HG03103 (cell line): ENCODE results near the gene POLA1.
"Not testable (repeated sequence)": the region's sequence is repeated elsewhere in the genome, so short reads cannot be mapped to it uniquely, and the experiment has no call there.

ENCODE experiments used
- ATAC-seq: cut with Tn5 transposase; IDR thresholded peaks from one replicate; pipeline ENCODE4 v1.9.1; 2021; ENCODE audit warnings: low read depth; ENCODE audit not compliant: unreplicated experiment

Gene POLA1

DNA sequence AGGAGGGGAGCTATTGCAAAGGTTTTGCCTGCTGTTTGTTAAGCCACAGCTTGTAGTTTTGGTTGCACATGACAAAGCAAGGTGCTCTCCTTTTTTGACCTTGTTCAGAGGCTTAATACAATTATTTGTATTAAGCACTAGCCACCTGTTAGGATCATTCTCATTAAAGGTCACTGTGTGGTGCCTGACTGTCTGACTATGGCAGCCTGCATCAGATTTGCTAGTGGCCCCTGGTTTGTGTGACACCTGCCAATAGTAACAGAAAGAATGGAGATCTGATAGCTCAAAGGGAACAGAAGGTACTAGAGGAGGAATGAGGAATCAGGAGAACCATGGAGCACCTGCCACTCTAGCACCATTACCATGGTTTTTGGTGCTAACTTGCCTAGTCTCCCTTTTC is 102.5 kb downstream of the POLA1 start:
- no peak for ATAC-seq

DNA sequence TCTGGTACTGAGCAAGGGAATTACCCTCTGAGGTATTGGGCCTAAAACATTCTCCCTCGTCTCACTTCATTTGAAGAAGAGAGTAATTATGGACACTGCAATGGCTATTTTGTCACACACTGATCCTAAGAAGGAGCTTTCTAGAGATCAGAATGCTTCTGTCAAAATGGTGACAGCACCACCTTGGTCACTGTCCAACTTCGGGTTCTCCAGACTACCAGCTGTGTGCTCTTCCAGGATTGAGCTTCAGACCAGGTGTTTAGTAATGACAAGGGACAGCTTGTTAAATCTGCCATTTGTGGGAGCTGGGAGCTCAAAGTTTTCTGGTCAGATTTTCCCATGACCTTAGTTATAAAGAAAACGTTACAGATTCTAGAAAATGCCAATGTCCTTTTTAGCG is 105.4 kb downstream of the POLA1 start:
- ATAC-seq: no peak

DNA sequence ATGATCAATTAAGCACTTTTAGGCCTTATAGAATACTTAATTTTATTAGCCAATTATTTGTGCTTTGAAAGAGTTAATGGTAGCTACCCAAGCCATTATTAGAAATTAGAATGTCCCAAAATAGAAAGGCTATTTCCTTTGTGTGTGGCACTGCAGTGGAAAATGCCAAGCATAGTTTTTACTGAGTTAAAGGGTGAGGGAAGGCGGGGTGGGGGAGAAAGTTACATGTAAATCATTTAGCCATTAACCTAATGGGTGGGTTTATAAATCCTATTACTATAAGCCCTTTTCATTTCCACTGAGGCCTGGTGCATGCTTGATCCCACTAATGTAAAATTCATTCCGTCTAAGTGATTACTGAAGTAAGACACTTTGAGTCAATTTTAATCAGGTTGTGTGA is 105.8 kb downstream of the POLA1 start:
- ATAC-seq: no peak

- no peak for ATAC-seq
Observed at GRCh38 chrX:24805201-24805600, 111.5 kb downstream of the POLA1 start.

DNA sequence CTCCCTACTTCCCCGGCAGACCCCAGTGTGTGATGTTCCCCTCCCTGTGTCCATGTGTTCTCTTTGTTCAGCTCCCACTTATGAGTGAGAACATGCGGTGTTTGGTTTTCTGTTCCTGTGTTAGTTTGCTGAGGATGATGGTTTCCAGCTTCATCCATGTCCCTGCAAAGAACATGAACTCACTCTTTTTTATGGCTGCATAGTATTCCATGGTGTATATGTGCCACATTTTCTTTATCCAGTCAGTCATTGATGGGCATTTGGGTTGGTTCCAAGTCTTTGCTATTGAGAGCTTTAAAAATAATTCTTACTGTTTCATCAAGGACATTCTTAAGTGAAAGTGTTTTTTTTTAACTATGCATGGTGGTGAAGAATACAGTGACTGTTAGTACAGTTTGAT is 126.1 kb downstream of the POLA1 start:
- not testable (repeated sequence) for ATAC-seq

DNA sequence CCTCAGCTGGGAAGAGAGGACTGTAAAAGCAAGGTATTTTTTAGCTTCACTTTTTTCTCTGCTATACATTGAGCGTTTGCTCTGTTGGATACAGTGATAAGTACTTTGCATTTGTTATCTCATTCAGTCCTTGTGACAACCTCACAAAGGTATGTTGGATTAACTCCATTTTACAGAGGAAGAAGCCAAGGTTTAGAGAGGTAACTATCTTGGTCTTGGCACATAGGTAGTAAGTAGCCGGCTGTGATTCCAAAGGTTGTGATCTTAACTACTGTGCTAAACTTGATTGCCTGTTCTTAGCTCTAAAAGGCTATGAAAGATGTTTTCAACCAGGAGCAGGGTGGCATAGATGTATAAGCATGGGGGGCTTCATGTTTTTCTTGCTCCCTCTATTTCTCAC is 134.4 kb downstream of the POLA1 start:
- no peak for ATAC-seq

- ATAC-seq: no peak
Observed at GRCh38 chrX:24828600-24828999, 134.9 kb downstream of the POLA1 start.

GRCh38 chrX:24833695-24834094 is 140.0 kb downstream of the POLA1 start:
- no peak for ATAC-seq

GRCh38 chrX:24837966-24838365 is 144.2 kb downstream of the POLA1 start:
- ATAC-seq: no peak

DNA sequence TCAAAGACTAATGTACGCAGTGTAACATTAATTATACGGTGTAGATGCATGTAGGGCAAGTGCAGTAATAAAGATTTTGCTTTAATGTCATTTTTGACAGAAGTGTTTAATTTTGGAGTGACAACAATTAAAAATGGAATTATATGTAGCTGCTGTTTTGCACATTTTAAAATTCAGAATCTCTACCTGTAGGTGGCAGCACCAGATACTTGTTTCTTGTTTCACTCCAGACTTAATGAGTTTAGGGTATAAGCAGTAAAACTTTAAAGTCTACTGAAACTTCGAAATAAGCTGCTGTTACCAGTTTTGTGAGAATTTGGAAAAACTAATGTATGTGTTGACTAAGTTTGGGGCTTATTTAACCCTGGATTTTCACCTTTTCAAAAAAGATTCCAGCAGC is 144.9 kb downstream of the POLA1 start:
- no peak for ATAC-seq

DNA sequence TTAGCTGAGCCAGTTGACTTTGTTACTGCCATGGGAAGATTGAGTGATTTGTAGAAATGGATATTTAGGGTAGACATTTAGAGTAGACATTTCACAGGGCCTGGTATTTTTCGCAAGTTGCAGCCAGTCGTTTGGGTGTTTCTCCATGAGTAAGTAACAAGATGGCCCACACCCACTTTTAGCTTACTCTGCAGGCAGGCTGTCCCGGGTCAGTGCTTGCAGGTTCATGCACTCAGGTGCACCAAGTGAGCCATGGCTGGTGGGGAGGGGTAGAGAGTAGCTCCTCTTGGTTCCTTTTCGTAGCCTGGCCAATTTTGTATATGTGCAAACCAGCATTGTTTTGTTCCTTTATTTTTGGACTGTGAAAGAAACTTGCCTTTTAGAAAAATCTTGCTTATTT is 145.6 kb downstream of the POLA1 start:
- ATAC-seq: no peak

DNA sequence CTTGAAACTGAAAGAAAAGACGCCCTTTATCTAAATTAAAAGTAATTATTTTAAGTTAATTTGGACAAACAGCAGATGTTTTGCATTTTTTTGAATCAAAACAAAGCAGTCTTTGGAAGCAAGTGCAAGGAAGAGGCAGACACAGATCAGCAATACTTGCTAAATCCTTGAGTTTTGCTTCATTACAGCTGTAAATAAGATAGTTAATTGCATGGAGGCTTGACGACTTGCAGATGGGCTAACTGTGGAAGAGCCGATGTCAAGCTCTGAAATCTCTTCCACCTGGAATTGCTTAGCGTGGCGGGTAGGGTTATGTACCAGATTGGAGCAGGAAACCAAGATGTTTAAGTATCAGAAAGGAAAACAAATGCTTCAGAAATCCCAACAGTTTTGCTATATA is 148.8 kb downstream of the POLA1 start:
- ATAC-seq: no peak

DNA sequence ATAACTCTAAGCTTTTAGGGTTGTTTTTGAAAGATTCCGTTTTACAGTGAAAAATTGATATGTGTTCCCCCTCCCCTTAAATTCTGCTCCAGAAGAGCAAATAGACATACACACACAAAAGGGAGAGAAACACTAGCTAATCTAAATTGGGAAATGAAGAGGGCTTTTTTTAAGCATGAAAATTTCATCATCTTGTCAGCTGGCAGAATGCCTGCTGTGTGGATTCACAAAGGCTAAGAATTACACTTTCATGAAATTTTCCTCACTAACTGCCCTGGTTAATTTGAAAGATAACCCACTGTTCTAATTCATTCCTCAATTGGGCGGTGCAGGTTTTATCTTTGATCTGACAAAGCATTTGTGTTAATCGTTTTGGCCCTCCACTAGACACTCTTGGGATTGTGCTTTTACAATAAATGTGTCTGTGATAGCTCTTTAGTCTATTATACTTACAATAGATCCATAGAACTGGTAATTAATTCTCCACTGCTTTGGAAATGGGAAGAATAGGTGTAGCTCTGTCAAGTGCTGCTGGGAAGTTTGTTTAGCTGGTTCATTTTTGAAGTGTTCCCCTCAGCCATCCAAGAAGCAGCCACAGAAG is 152.9 kb downstream of the POLA1 start:
- ATAC-seq: no peak

DNA sequence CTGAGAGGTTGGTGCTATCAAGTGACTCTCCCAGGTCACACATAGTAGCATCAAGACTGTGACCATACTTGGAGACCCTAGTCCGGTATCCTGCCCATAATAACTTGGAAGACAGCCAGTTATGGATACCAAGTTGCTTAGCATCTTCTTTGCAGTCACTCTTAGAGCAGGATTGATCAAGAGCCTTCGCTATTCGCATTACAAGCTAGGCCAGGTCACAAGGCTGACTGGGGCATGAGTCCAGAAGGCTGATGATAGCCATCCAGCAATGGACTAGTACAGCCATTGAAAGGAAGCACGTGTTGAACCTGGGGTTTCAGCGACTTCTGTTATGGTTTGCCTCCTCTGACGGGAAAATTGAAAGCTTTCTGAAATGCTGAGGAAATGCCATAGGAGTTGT is 157.6 kb downstream of the POLA1 start:
- ATAC-seq: no peak

GRCh38 chrX:24851780-24852179 is 158.1 kb downstream of the POLA1 start:
- no peak for ATAC-seq

DNA sequence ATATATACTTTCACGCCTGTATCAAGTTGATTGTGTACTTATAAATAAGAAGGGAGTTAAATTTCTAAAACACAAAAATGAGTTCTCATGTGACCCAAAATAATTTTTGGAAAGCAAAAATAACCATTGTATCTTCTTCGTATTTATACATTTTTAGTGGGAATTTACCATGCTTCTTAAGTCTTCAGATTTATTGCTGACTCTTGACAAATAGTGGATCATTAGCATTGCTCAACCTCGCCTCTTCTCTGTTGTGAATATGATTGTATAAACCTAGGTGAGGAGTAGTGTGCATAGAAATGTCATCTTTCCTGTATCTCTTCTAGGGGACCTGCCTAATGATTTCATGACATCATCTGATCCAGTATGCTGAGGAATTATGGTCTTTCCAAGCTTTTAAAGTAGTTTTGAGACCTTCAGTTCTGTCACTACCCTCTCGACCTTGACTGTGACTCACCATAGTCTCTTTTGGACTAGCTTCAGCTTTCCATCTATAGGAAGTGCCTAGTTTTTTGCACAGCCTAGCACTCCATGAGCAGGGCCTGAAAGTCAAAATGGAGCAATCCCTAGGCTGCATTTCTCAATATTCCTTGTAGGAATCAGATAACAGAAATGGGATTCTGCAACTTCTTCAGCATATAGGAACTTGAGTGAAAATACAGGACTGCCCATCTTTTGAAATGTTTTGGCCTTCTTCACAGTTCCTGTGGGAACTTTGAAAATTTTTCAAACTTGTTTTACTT is 164.5 kb downstream of the POLA1 start:
- ATAC-seq: no peak

DNA sequence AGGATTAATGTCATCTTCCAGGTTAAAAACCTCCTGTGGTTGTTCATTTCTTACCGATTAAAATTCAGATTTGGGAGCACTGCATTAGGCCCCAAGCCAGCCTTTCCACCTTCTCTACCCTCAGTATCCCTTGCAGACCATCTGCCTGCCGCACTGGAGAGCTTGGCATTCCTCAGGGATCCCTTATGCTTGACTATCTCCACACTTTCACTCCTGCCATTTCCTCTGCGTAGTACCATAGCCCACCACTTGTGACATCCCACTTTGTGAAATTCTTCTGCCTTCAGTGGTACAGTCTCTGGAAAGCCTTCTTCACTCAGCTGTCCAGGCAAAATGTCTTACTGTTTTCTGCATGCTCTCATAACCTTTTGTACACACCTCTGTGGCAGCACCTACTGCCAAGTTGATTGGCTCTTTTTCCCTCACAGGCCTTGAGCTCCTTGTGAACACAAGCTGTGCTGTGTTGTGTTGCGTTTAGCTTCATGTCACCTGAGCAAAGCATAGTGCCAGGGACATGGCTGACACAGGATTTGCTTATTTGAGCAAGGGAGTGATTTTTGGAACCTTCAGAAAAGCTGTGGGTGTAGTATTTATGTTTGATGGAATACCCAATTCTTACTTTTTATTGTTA is 165.6 kb downstream of the POLA1 start:
- no peak for ATAC-seq

GRCh38 chrX:24860140-24860539 is 166.4 kb downstream of the POLA1 start:
- no peak for ATAC-seq

DNA sequence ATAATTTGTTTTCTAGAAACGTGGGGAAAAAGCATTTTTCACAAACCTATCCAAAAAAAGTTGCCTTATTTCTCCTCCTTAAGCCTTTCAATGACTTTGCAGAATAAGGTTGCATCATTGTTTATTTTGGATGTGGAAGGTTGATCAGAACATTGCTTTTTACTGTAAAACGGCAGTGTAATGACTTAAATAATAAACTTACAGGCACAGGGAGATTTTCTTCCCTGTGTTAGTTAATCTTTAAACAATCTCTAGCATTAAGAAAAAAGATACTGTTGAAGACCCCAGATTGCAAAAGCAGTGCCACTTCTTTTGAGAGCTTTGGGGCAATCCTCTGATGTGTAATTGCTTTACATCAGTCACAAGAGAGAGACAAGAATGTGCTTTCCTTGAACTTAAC is 168.6 kb downstream of the POLA1 start:
- ATAC-seq: no peak

DNA sequence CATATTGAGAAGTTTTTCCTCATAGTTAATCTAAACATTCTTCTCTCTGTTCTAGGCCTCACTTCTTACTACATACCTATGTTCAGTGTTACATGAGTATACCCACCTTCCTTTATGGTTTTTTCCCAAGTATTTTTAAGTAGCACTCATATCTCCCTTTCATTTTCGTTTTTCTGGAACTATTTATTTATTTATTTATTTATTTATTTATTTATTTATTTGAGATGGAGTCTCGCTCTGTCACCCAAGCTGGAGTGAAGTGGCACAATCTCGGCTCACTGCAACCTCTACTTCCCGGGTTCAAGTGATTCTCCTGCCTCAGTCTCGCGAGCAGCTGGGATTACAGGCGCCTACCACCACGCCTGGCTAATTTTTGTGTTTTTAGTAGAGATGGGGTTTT is 170.1 kb downstream of the POLA1 start:
- not testable (repeated sequence) for ATAC-seq

DNA sequence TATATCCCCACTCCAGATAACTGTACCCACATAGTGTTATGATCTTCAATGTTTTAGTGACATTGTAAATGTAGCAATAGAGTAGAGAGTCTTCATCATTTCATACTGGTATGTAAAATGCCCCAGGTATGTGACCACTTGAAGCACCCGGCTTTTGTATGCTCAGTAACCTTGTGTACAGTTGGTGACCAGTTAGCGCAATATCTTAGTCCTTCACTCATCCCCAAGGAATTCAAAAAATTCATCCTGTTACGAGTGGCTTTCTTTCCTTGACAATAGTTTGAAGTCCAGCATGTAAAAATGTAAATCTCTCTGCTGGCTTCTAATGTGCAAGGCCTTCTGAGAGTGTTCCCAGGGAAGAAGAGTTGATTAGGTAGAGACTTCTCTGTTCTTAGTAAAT is 176.4 kb downstream of the POLA1 start:
- ATAC-seq: no peak

DNA sequence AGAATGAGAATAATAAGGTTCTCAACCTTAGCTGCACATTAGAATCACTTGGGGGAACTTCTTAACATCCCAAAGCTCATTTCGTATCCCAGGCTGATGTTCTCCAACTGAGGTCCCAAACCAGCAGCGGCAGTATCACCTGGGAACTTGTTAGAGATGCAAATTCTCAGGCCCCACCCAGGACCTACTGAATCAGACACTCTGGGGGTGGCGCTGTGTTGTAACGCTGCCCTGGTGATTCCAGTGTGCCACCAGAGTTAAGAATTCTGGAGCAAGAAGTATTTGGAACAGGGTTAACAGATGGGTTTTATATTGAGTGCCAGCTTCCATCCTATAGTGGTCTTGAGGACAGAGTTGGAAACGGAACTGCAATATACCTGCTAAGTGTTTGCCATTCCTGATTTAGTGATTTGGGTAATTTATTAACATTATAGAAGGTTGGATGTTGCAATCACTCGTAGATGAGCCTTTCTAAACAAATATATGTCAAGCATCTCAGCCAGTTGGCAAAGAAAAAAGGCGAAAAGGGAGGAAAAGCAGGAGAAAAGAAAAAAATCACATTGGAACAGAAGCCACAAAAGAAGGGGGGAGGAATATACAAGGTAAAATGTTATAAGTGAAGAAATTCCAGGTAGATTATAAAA is 181.0 kb downstream of the POLA1 start:
- no peak for ATAC-seq
